HepG2 (cell line): ENCODE data around the gene ENTHD1. TPM values are rescaled to one million over a fixed set of nuclear protein-coding genes. Genes with fewer than 3 reads are reported as not detected.

ENCODE experiments used
- ATAC-seq: fragments of 200-7000 bp; cut with Tn5 transposase; 3 replicates; pipeline ENCODE4 v1.9.1; 2020; ENCODE audit warnings: mild to moderate bottlenecking, moderate library complexity
- BruUV-seq: library from RNA; stranded (reverse); fragments of 400-500 nt; replicated peaks from 2 replicates; lab custom pipeline; 2021; lab: Mats Ljungman, UMichigan
- CTCF ChIA-PET: fragments of 300-600 bp; formaldehyde crosslinking; extraction: SDS; loops from one replicate; lab custom pipeline; 2021; ENCODE audit warnings: low total read pairs, inconsistent platforms, low intra/inter-chr PET ratio; lab: Yijun Ruan, JAX
- POLR2A ChIA-PET: fragments of 350-600 bp; sonication (Branson Sonifier 250); formaldehyde crosslinking; loops from one replicate; lab custom pipeline; 2020; ENCODE audit warnings: antibody characterized with exemption, inconsistent platforms; lab: Yijun Ruan, JAX
- DNase-seq: peaks from one replicate; pipeline ENCODE4 v3.0.0-alpha.2; 2015; ENCODE audit warnings: low spot score
- FAIRE-seq: peaks from 3 replicates; lab custom pipeline; 2011; peaks lifted over from hg19 to GRCh38; lab: Jason Lieb, UNC
- H2AFZ ChIP-seq: one replicate; pipeline ENCODE4 v1.6.1; 2011; ENCODE audit warnings: low read length, inconsistent platforms
- H3K27ac ChIP-seq: fragments of 300-600 bp; 3 replicates; pipeline ENCODE4 v1.8.0; 2011; ENCODE audit warnings: mixed run types, mild to moderate bottlenecking, mixed read lengths, low read length, inconsistent platforms; ENCODE audit not compliant: insufficient read depth; ENCODE audit errors: extremely low read length
- H3K27me3 ChIP-seq, 2 experiments: fragments of 200-600 bp in 1 of 2; 2 replicates in 1 of 2; 3 replicates in 1 of 2; pipeline versions ENCODE4 v1.6.0 to v1.8.0; 2011; ENCODE audit warnings: low read length in 2 of 2, mild to moderate bottlenecking in 2 of 2, moderate library complexity in 2 of 2, inconsistent platforms in 1 of 2; ENCODE audit not compliant: insufficient read depth in 2 of 2, control insufficient read depth in 1 of 2
- H3K36me3 ChIP-seq, 2 experiments: fragments of 200-600 bp in 1 of 2; replicated peaks in 1 of 2; 2 replicates in 1 of 2; 3 replicates in 1 of 2; pipeline versions ENCODE4 v1.5.1 to v1.8.0; 2011; ENCODE audit warnings: low read length in 2 of 2, inconsistent platforms in 1 of 2; ENCODE audit not compliant: insufficient read depth in 2 of 2, control insufficient read depth in 1 of 2
- H3K4me1 ChIP-seq: 2 replicates; pipeline ENCODE4 v1.5.1; 2012; ENCODE audit warnings: low read length, inconsistent platforms; ENCODE audit not compliant: insufficient read depth
- H3K4me2 ChIP-seq: 2 replicates; pipeline ENCODE4 v1.6.0; 2011; ENCODE audit warnings: low read depth, low read length, inconsistent platforms
- H3K4me3 ChIP-seq, 3 experiments: fragments of 200-600 bp in 1 of 3; sonication (generic), shearing (Covaris generic) in 1 of 3; replicated peaks in 1 of 3; 2 replicates each; pipeline ENCODE4 v1.5.1; 2011 to 2016; ENCODE audit warnings: low read length in 3 of 3, inconsistent platforms in 2 of 3, low read depth in 2 of 3, mild to moderate bottlenecking in 2 of 3, control low read depth in 1 of 3, mixed read lengths in 1 of 3; ENCODE audit not compliant: insufficient read depth in 1 of 3
- H3K79me2 ChIP-seq: one replicate; pipeline ENCODE4 v1.6.1; 2011; ENCODE audit warnings: low read length, inconsistent platforms; ENCODE audit not compliant: insufficient read depth
- H3K9ac ChIP-seq: 2 replicates; pipeline ENCODE4 v1.6.0; 2011; ENCODE audit warnings: mild to moderate bottlenecking, low read depth, low read length, inconsistent platforms; ENCODE audit not compliant: insufficient read depth
- H3K9me3 ChIP-seq: 2 replicates; pipeline ENCODE4 v1.5.1; 2012; ENCODE audit warnings: mild to moderate bottlenecking, low read length
- H4K20me1 ChIP-seq: 2 replicates; pipeline ENCODE4 v1.6.0; 2011; ENCODE audit warnings: inconsistent platforms, mild to moderate bottlenecking, low read length, moderate library complexity; ENCODE audit not compliant: insufficient read depth
- ATF5 ChIP-seq: sonication (generic); formaldehyde crosslinking; IDR thresholded peaks from 2 replicates; pipeline ENCODE4 v1.4.0; 2020; ENCODE audit warnings: mild to moderate bottlenecking, low read depth, missing genetic modification reagents
- CENPT ChIP-seq: sonication (generic); formaldehyde crosslinking; IDR thresholded peaks from 2 replicates; pipeline ENCODE4 v1.8.0; 2022; ENCODE audit warnings: low read depth, mild to moderate bottlenecking, moderate library complexity, missing genetic modification reagents
- NR1H2 ChIP-seq: sonication (generic); formaldehyde crosslinking; IDR thresholded peaks from 2 replicates; pipeline ENCODE4 v1.8.1; 2022; ENCODE audit warnings: low read depth, missing genetic modification reagents, borderline replicate concordance
- SCMH1 ChIP-seq: sonication (generic); formaldehyde crosslinking; IDR thresholded peaks from 2 replicates; pipeline ENCODE4 v1.9.0; 2021; ENCODE audit warnings: missing genetic modification reagents, mild to moderate bottlenecking, borderline replicate concordance
- SOX6 ChIP-seq, 2 experiments: fragments of 450-650 bp in 1 of 2; sonication (generic) in 1 of 2; formaldehyde crosslinking in 1 of 2; IDR thresholded peaks; 2 replicates each; pipeline versions ENCODE4 v1.4.0 to v1.6.1; 2017 to 2020; ENCODE audit warnings: antibody characterized with exemption in 1 of 2, mild to moderate bottlenecking in 1 of 2, missing genetic modification reagents in 1 of 2
- ZFP41 ChIP-seq: sonication (generic); formaldehyde crosslinking; IDR thresholded peaks from 2 replicates; pipeline ENCODE4 v1.4.0; 2020; ENCODE audit warnings: mild to moderate bottlenecking, missing genetic modification reagents, borderline replicate concordance
- ZNF44 ChIP-seq: sonication (generic); formaldehyde crosslinking; IDR thresholded peaks from 2 replicates; pipeline ENCODE4 v1.5.1; 2020; ENCODE audit warnings: mild to moderate bottlenecking, missing genetic modification reagents
- ZNF576 ChIP-seq: sonication (generic); formaldehyde crosslinking; IDR thresholded peaks from 2 replicates; pipeline ENCODE4 v1.4.0; 2020; ENCODE audit warnings: mild to moderate bottlenecking, missing genetic modification reagents
- WGBS: methylation state at CpG from one replicate; pipeline ENCODE4 v1.1.6; 2017; ENCODE audit warnings: low lambda C conversion rate; 5-methylcytosine and 5-hydroxymethylcytosine counted together
- in situ Hi-C: cut with HindIII; loops from 2 replicates; pipeline ENCODE4 v1.10.0; 2017; ENCODE audit warnings: low pct_unique_long_range_greater_than_20kb; ENCODE audit not compliant: extremely low pct_ligation_motif_present
- intact Hi-C: fragments of 100-400 bp; cut with micrococcal nuclease; formaldehyde crosslinking; loops from one replicate; pipeline ENCODE4 v1.10.0; 2022; ENCODE audit not compliant: unreplicated experiment
- polyA plus RNA-seq, 8 experiments: library from polyadenylated mRNA; depleted of rRNA in 3 of 8; stranded (reverse) in 7 of 8; unstranded in 1 of 8; fragments of >200 nt; fragmentation: Illumina TruSeq in 4 of 8; extraction: Trizol in 4 of 8; gene quantifications; 2 replicates each; pipeline versions ENCODE4 v1.2.1 to v1.2.3, GENCODE V29; 2011 to 2016; ENCODE audit warnings: low read depth in 4 of 8, missing spikeins in 1 of 8, mixed read lengths in 1 of 8; ENCODE audit not compliant: insufficient read depth in 1 of 8
- total RNA-seq, 5 experiments: library from RNA; depleted of rRNA; stranded (reverse); fragments of >200 nt; fragmentation: Illumina TruSeq; extraction: Trizol; gene quantifications; 2 replicates each; pipeline ENCODE4 v1.2.3, GENCODE V29; 2016; ENCODE audit warnings: low read depth in 1 of 5

Gene ENTHD1
- total and polyA plus RNA-seq, 2 of the 13 experiments (the other 11 are each of a cell fraction or from before 2014, with no cell fraction given): not detected

- Histone ChIP-seq H3K9me3 (no peaks in the 10 kb centered on the region), H2AFZ (no peak overlapping the region), H3K4me1 (no peaks in the 10 kb centered on the region), H3K27me3 (peaks cover 3 to 21% of the 10 kb centered on the region in 2 experiments; a peak in 3 of 5 replicates), H3K9ac (no peak overlapping the region), H3K79me2 (no peaks in the 10 kb centered on the region), H3K36me3 (no peaks in the 10 kb centered on the region), H3K4me3 (no peak overlapping the region), H3K27ac (no peak overlapping the region), H3K4me2 (no peak overlapping the region), H4K20me1 (no peaks in the 10 kb centered on the region)
- WGBS: 6% methylated on average over 3 of the region's 3 CpGs
- DNase-seq (no peak), ATAC-seq (no peak), FAIRE-seq (no peak)
- in situ Hi-C loops (no loop called here), intact Hi-C loops (no loop called here)
- no TSS peak for BruUV-seq
- CTCF ChIA-PET: no interaction called here
- POLR2A ChIA-PET: no interaction called here
- TF ChIP-seq NR1H2 (no peak), ZNF576 (no peak), ZNF44 (CRISPR knock-in tag) (no peak), CENPT (CRISPR knock-in tag) (no peak), SOX6 (IDR thresholded peaks at IDR 0.05) (no peak), SOX6 (CRISPR knock-in tag; IDR thresholded peaks at IDR 0.05) (no peak), SCMH1 (CRISPR knock-in tag) (no peak), ZFP41 (CRISPR knock-in tag) (no peak), ATF5 (CRISPR knock-in tag) (no peak)
Measured at GRCh38 chr22:39897841-39898240, 4.3 kb upstream of the ENTHD1 start.
